K562 treated with DMSO at 1 percent for 24 hours (cell line): ENCODE measurements around the gene UGGT2. TPM values are rescaled to one million over a fixed set of nuclear protein-coding genes. Genes with fewer than 3 reads are reported as not detected.

ENCODE experiments used
- total RNA-seq: library from RNA; unstranded; fragments of 300-600 nt; gene quantifications from 2 replicates; pipeline ENCODE4 v1.2.3, GENCODE V29; 2022; ENCODE audit warnings: low read depth; ENCODE audit not compliant: insufficient read depth

The UGGT2 gene, protein sequence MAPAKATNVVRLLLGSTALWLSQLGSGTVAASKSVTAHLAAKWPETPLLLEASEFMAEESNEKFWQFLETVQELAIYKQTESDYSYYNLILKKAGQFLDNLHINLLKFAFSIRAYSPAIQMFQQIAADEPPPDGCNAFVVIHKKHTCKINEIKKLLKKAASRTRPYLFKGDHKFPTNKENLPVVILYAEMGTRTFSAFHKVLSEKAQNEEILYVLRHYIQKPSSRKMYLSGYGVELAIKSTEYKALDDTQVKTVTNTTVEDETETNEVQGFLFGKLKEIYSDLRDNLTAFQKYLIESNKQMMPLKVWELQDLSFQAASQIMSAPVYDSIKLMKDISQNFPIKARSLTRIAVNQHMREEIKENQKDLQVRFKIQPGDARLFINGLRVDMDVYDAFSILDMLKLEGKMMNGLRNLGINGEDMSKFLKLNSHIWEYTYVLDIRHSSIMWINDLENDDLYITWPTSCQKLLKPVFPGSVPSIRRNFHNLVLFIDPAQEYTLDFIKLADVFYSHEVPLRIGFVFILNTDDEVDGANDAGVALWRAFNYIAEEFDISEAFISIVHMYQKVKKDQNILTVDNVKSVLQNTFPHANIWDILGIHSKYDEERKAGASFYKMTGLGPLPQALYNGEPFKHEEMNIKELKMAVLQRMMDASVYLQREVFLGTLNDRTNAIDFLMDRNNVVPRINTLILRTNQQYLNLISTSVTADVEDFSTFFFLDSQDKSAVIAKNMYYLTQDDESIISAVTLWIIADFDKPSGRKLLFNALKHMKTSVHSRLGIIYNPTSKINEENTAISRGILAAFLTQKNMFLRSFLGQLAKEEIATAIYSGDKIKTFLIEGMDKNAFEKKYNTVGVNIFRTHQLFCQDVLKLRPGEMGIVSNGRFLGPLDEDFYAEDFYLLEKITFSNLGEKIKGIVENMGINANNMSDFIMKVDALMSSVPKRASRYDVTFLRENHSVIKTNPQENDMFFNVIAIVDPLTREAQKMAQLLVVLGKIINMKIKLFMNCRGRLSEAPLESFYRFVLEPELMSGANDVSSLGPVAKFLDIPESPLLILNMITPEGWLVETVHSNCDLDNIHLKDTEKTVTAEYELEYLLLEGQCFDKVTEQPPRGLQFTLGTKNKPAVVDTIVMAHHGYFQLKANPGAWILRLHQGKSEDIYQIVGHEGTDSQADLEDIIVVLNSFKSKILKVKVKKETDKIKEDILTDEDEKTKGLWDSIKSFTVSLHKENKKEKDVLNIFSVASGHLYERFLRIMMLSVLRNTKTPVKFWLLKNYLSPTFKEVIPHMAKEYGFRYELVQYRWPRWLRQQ (N-terminal part only)
- 3.6 and 5.0 TPM in 2 replicates for total RNA-seq

DNA sequence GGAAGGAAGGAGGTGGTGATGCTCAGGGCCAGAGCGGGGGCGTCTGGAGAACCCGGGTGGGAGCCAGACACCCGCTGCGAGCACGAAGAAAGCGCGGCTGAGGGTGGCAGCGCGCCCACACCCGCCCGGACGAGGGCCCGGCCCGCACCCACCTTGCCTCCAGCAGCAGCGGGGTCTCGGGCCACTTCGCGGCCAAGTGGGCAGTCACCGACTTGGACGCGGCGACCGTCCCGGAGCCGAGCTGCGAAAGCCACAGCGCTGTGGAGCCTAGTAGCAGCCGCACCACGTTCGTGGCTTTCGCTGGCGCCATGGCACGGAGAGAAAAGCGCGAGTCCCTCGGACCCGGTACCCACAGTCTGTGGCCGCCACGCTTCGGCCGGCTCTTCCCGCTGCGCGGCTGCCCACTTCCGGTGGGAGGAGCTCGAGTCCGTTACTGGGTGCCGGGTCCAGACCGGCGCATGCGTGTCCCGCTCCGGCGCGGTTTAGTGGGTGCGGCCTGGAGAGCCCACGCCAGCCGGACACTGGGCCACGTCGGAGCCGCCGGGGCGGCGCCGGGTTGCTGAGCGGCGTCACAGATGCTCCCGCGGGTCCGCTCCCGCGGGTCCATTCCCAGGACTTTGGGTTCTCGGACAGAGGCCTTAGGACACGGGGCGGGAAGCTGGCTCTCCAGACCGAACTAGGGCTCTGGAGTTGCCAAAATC, at the start of gene UGGT2:
Gene UGGT2, minus strand, starts transcription at position 399 of the 701 bp plus-strand sequence. Its CDS starts 89 bp downstream, at position 310.

DNA sequence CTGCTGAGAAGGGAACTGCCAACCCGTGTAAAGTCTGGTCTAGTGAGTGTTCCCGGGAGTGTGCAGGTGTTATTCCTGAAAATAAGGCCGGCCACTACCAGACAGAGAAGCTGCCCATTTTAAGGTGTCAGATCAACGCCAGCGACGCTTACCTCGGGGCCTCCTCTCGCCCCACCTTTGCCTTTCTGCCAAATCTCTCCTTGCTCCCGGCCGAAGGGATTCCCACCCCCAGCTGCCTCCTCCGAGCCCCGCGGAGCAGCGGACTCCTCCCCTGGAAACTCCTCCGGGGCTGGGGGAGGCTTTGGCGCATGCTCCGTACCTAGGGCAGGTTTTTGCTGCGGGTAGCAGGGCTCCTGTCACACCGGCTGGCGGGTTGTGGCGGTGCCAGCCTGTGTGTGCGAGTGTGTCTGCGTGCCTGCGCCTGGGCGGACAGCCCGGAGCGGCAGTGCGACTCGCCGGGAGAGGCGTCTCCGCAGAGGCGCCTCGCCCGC, 36.6 kb upstream of the UGGT2 start, which contains the start of gene HS6ST3:
Gene HS6ST3, plus strand, starts transcription at position 359 of the 491 bp plus-strand sequence.

Other genes starting within 250 kb of the UGGT2 start
- gene HS6ST3, start 36.7 kb upstream of the UGGT2 start, total RNA-seq = not detected in 2 replicates